GM18505 (cell line): ENCODE data around the gene ZRANB3.
A peak's percentile ranks its signal among the peaks of the same experiment; 100 is the strongest.
"Not testable (repeated sequence)": the region's sequence is repeated elsewhere in the genome, so short reads cannot be mapped to it uniquely, and the experiment has no call there.

Experiments
- ATAC-seq: cut with Tn5 transposase; IDR thresholded peaks from one replicate; pipeline ENCODE4 v1.9.1; 2021; ENCODE audit not compliant: unreplicated experiment
- POLR2A ChIP-seq: IDR thresholded peaks from 4 replicates; pipeline ENCODE4 v1.6.1; 2011; ENCODE audit warnings: borderline replicate concordance; ENCODE audit not compliant: insufficient read depth, insufficient read length; ENCODE audit errors: extremely low read depth

Gene ZRANB3

GRCh38 chr2:135337071-135337470 is 193.9 kb downstream of the ZRANB3 start:
- ATAC-seq = no peak
- no peak for TF ChIP-seq POLR2A

- ATAC-seq = no peak
- no peak for TF ChIP-seq POLR2A
Observed at GRCh38 chr2:135335256-135335655, 195.8 kb downstream of the ZRANB3 start.

- no peak for ATAC-seq
- TF ChIP-seq POLR2A = no peak
Observed at GRCh38 chr2:135327146-135327545, 203.9 kb downstream of the ZRANB3 start.

GRCh38 chr2:135320465-135321355 is 210.3 kb downstream of the ZRANB3 start:
- ATAC-seq = no peak
- no peak for TF ChIP-seq POLR2A

GRCh38 chr2:135318808-135319207 is 212.2 kb downstream of the ZRANB3 start:
- TF ChIP-seq POLR2A = no peak
- no peak for ATAC-seq

- no peak for TF ChIP-seq POLR2A
- ATAC-seq = no peak
Observed at GRCh38 chr2:135317375-135317774, 213.6 kb downstream of the ZRANB3 start.

- no peak for ATAC-seq
Observed at GRCh38 chr2:135311962-135312361, 219.1 kb downstream of the ZRANB3 start.

GRCh38 chr2:135311268-135311667 is 219.8 kb downstream of the ZRANB3 start:
- no peak for ATAC-seq
- TF ChIP-seq POLR2A = no peak

More at GRCh38 chr2:135311962-135312361, 219.1 kb downstream of the ZRANB3 start:
- TF ChIP-seq POLR2A = no peak

- ATAC-seq = no peak
- TF ChIP-seq POLR2A = no peak
Observed at GRCh38 chr2:135304694-135305093, 226.3 kb downstream of the ZRANB3 start.

GRCh38 chr2:135299658-135300244 is 231.3 kb downstream of the ZRANB3 start:
- TF ChIP-seq POLR2A = no peak
- peak; percentile 79 for ATAC-seq

GRCh38 chr2:135299165-135299564 is 231.9 kb downstream of the ZRANB3 start:
- TF ChIP-seq POLR2A = no peak
- no peak for ATAC-seq

- ATAC-seq = not testable (repeated sequence)
Observed at GRCh38 chr2:135287121-135287520, 243.9 kb downstream of the ZRANB3 start.

GRCh38 chr2:135285391-135285790 is 245.6 kb downstream of the ZRANB3 start:
- TF ChIP-seq POLR2A = no peak
- no peak for ATAC-seq

- no peak for TF ChIP-seq POLR2A
- no peak for ATAC-seq
Observed at GRCh38 chr2:135281379-135281778, 249.6 kb downstream of the ZRANB3 start.
